Lower lobe of right lung (tissue), 2 donors: ENCODE data around the gene LRRC57. TPM values are rescaled to one million over a fixed set of nuclear protein-coding genes. Genes with fewer than 3 reads are reported as not detected.

Experiments
- ATAC-seq, 2 donors: fragments of 200-7000 bp; cut with Tn5 transposase; one replicate each; pipeline ENCODE4 v1.9.1; 2020 to 2022; ENCODE audit warnings: mild to moderate bottlenecking in 2 of 2, moderate library complexity in 2 of 2
- DNase-seq: peaks from one replicate; pipeline ENCODE4 v3.0.0-alpha.2; 2020
- H3K27ac ChIP-seq: fragments of 200-600 bp; one replicate; pipeline ENCODE4 v1.8.0; 2022
- H3K27me3 ChIP-seq: fragments of 200-600 bp; one replicate; pipeline ENCODE4 v1.8.0; 2022; ENCODE audit warnings: low read depth
- H3K36me3 ChIP-seq: fragments of 200-600 bp; one replicate; pipeline ENCODE4 v1.8.0; 2022; ENCODE audit warnings: mild to moderate bottlenecking
- H3K4me1 ChIP-seq: fragments of 200-600 bp; one replicate; pipeline ENCODE4 v1.8.0; 2022
- H3K4me3 ChIP-seq: fragments of 200-600 bp; one replicate; pipeline ENCODE4 v1.8.0; 2022; ENCODE audit warnings: mild to moderate bottlenecking
- H3K9me3 ChIP-seq: fragments of 200-600 bp; one replicate; pipeline ENCODE4 v1.8.0; 2022
- intact Hi-C: fragments of 100-400 bp; cut with DNase I; formaldehyde crosslinking; loops from one replicate; pipeline ENCODE4 v1.11.0; 2022
- total RNA-seq: library from RNA; stranded (reverse); fragmentation: NEBNext Ultra II Directional; extraction: Animal tissue kit (Norgen Biotek cat#: 25700); gene quantifications from one replicate; pipeline ENCODE4 v1.2.1, GENCODE V29; 2021
- TF ChIP-seq, protein P1 (sequence below): fragments of 200-600 bp; IDR thresholded peaks from one replicate; pipeline ENCODE4 v1.8.0; 2022; ENCODE audit warnings: antibody characterized with exemption, mild to moderate bottlenecking
- donor health status: DM: no; HTN: yes; CAD: no; lungs with severe emphysema.

Gene LRRC57
- total RNA-seq, 1 donor from 2014 or later: 23.7 TPM

DNA sequence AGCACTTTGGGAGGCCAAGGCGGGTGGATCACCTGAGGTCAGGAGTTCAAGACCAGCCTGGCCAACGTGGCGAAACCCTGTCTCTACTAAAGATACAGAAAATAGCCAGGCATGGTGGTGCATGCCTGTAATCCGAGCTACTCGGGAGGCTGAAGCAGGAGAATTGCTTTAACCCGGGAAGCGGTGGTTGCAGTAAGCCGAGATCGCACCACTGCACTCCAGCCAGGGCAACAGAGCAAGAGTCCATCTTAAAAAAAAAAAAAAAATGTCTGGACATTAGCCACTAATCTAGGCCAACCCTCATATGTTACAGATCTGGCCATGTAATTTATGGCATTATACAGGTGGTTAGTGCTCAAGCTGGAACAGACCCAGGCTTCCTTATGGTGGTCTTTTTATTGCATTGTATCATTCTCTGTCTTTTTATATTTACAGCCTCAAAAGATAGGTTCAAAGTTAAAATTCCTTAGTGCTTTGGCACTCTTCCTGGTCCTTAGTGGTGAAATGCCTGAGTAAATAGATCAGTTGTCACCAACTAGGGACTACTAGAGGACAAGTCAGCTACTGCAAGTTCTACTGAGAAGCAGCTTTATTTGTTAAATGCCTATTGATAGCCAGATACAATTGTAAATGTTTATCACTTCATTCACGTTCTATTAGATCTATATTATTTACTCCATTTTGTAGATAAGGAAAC is 42.8 kb upstream of the LRRC57 start:
- Histone ChIP-seq H3K27ac (no peak overlapping the region), H3K4me3 (no peak overlapping the region), H3K9me3 (no peaks in the 10 kb centered on the region), H3K4me1 (peaks cover 33% of the 10 kb centered on the region), H3K27me3 (no peaks in the 10 kb centered on the region), H3K36me3 (peaks cover 10% of the 10 kb centered on the region)
- ATAC-seq (peak; percentile 55 to 78), DNase-seq (no peak)
- TF ChIP-seq, protein P1, sequence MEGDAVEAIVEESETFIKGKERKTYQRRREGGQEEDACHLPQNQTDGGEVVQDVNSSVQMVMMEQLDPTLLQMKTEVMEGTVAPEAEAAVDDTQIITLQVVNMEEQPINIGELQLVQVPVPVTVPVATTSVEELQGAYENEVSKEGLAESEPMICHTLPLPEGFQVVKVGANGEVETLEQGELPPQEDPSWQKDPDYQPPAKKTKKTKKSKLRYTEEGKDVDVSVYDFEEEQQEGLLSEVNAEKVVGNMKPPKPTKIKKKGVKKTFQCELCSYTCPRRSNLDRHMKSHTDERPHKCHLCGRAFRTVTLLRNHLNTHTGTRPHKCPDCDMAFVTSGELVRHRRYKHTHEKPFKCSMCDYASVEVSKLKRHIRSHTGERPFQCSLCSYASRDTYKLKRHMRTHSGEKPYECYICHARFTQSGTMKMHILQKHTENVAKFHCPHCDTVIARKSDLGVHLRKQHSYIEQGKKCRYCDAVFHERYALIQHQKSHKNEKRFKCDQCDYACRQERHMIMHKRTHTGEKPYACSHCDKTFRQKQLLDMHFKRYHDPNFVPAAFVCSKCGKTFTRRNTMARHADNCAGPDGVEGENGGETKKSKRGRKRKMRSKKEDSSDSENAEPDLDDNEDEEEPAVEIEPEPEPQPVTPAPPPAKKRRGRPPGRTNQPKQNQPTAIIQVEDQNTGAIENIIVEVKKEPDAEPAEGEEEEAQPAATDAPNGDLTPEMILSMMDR: peak; percentile 35
- intact Hi-C loops: no loop called here

DNA sequence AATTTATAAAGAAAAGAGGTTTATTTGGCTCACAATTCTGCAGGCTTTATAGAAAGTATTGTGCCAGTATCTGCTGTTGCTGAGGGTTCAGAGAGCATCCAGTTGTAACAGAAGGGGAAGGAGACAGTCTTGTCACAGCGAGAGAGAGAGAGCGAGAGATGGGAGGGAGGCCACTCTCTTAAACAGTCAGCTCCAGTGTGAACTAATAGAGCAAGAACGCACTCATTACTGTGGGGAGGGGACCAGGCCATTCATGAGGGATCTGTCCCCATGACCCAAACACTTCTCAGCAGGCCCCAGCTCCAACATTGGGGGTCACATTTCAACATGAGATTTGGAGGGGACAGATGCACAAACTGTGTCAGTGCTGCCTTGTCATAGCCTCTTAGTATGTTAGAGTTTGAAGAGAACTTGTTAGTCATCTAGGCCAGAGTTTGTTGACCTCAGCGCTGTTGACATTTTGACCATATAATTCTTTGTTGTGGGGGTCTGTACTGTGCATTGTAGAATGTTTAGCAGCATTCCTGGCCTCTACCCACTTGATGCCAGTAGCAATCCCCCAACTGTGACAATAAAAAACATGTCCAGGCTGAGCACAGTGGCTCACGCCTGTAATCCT is 42.1 kb upstream of the LRRC57 start:
- no peak for ATAC-seq
- Histone ChIP-seq H3K4me3 (no peak overlapping the region), H3K27me3 (no peaks in the 10 kb centered on the region)

DNA sequence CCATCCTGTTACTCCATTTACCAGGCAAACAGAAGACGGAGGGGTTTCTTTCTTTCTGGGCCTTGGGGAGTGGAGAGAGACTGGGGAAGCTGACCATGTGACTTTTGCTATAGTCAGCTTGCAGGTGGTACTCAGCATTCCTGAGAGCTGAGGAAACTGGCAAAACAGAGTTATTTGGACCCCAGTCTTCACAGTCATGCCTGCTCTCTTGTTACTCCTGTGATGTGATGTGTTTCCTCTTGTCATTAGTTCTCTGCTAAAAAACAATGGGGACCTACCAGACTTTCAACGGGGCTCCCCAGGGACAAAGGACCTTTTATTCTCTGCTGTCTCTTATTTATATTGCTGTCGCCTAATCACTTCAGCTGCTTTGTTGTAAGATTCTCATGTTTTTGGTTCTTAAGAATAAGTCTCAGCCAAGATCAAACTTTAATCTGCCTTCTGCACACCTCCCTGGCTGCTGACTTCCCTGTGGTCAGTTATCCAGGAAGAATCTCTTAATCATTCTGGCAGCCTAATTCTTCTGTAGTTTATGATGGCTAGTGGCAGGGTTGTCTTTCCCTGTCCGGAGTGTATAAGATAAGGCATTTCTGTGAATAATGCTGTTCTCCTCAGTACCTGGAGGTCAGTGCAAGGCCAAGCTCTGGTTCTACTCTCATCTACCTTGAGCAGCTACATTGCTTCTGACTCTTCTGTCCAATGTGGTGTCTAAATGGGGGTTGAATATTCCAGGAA is 35.6 kb upstream of the LRRC57 start:
- Histone ChIP-seq H3K27me3 (no peaks in the 10 kb centered on the region), H3K27ac (no peak overlapping the region), H3K4me1 (peaks cover 43% of the 10 kb centered on the region), H3K9me3 (no peaks in the 10 kb centered on the region), H3K36me3 (peaks cover 15% of the 10 kb centered on the region), H3K4me3 (no peak overlapping the region)
- ATAC-seq (peak in 1 of 2 donors; percentile 32), DNase-seq (no peak)
- TF ChIP-seq, protein P1: no peak
- intact Hi-C loops: no loop called here

More for the DNA sequence above, 42.1 kb upstream of the LRRC57 start:
- Histone ChIP-seq H3K27ac (no peak overlapping the region), H3K9me3 (no peaks in the 10 kb centered on the region), H3K36me3 (peaks cover 15% of the 10 kb centered on the region), H3K4me1 (peaks cover 27% of the 10 kb centered on the region)
- intact Hi-C loops: no loop called here
- TF ChIP-seq, protein P1: no peak
- DNase-seq: no peak

DNA sequence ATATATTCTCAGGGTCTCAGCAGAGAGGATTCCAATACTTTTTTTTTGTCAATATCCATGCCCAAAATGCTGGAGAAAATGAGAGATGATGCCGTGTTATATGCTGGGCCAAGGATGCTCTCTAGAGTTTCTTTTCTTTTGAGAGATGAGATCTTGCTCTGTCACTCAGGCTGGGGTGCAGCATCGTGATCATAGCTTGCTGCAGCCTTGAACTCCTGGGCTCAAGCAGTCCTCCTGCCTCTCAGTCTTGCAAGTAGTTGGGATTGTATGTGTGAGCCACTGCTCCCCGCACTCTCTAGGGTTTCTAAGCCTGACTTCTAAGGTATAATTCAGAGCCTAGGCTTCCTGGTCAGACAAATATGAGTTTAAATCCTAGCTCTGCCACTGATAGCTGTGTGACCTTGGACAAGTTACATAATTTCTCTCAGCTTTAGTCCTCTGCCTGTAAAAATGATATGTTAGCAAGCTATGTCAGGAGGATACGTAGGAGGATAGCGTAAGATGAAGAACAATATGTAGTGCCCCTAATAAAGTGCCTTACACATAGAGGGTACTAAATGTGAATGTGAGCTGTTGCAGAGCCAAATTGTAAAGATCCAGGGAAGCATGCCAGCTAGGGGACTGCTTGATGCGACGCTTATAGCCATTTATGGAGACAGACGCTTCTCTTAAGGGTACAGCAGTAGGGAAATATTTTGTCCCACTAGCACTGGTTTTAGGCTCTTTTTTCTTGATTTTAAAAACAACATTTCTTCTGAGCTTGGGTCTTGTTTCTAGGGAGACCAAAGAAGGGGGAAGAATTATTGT is 34.2 kb upstream of the LRRC57 start:
- intact Hi-C loops: no loop called here
- no peaks in the 10 kb centered on the region for H3K27me3 ChIP-seq
- no peaks in the 10 kb centered on the region for H3K9me3 ChIP-seq
- ATAC-seq: no peak
- no peak overlapping the region for H3K27ac ChIP-seq
- H3K4me1 ChIP-seq: peaks cover 48% of the 10 kb centered on the region
- H3K4me3 ChIP-seq: no peak overlapping the region
- TF ChIP-seq, protein P1: no peak
- no peak for DNase-seq
- peaks cover 15% of the 10 kb centered on the region for H3K36me3 ChIP-seq

DNA sequence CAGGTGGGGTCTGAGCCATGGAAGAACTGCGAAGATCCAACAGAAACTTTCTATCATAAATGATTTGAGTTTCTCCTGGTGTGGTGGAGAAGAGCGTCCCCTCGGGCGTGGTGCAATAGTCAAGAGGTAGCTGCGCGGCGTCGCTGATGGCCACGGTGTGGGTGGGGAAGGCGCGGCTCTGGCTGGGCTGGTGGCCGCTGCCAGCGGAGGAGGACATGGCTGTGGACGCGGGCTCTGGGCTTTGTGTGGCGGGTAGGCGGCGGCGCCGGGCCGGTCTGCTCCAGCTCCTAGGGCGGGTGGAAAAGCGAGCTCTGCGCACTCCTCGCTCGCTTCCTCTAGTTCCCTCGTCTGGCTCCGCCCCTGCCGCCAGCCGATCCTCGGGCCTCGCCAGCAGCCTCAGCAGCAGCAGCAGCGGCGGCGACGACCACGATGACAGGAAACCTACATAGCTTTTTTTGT is 32.7 kb upstream of the LRRC57 start:
- H3K27ac ChIP-seq: peak overlapping the region; percentile 78
- peak; percentile 93 for DNase-seq
- ATAC-seq: peak; percentile 96 to 97
- H3K36me3 ChIP-seq: peaks cover 4% of the 10 kb centered on the region
- H3K27me3 ChIP-seq: no peaks in the 10 kb centered on the region
- peaks cover 61% of the 10 kb centered on the region for H3K4me1 ChIP-seq
- peak overlapping the region; percentile 52 for H3K4me3 ChIP-seq
- intact Hi-C loops: no loop called here
- no peaks in the 10 kb centered on the region for H3K9me3 ChIP-seq
- TF ChIP-seq, protein P1: peak; percentile 12
